ENCODE results near the gene TEX48.

The TEX48 gene

GRCh38 chr9:114693248-114693855 is 11.4 kb upstream of the TEX48 start:
- DNase-seq (ENCODE audit: low spot score), result no peak

GRCh38 chr9:114691956-114692295 is 9.9 kb upstream of the TEX48 start:
- no peak for DNase-seq (ENCODE audit: low spot score)

GRCh38 chr9:114691046-114691955 is 9.3 kb upstream of the TEX48 start:
- peak; percentile 84 for DNase-seq (ENCODE audit: low spot score)

- no peak for DNase-seq (ENCODE audit: low spot score)
These were observed 8.3 kb upstream of the TEX48 start for GRCh38 chr9:114690308-114690707.

GRCh38 chr9:114689813-114690212 is 7.8 kb upstream of the TEX48 start:
- DNase-seq (ENCODE audit: low spot score), result no peak

- DNase-seq (ENCODE audit: low spot score), result no peak
These were observed 7.1 kb upstream of the TEX48 start for GRCh38 chr9:114688909-114689610.

- no peak for DNase-seq (ENCODE audit: low spot score)
These were observed 6.4 kb upstream of the TEX48 start for GRCh38 chr9:114688379-114688778.

- DNase-seq (ENCODE audit: low spot score), result no peak
These were observed 5.0 kb upstream of the TEX48 start for GRCh38 chr9:114687034-114687433.

- no peak for DNase-seq (ENCODE audit: low spot score)
These were observed 4.0 kb upstream of the TEX48 start for GRCh38 chr9:114685951-114686350.

GRCh38 chr9:114684036-114684435 is 2.0 kb upstream of the TEX48 start:
- DNase-seq (ENCODE audit: low spot score), result no peak

- DNase-seq (ENCODE audit: low spot score), result no peak
These were observed 854 bp upstream of the TEX48 start for GRCh38 chr9:114682846-114683245.

- no peak for DNase-seq (ENCODE audit: low spot score)
These were observed 1.6 kb downstream of the TEX48 start for GRCh38 chr9:114680259-114681001.

- DNase-seq (ENCODE audit: low spot score), result no peak
These were observed 3.2 kb downstream of the TEX48 start for GRCh38 chr9:114678795-114679194.

- no peak for DNase-seq (ENCODE audit: low spot score)
These were observed 3.9 kb downstream of the TEX48 start for GRCh38 chr9:114678130-114678529.

GRCh38 chr9:114677418-114677817 is 4.6 kb downstream of the TEX48 start:
- peak; percentile 91 for DNase-seq (ENCODE audit: low spot score)

GRCh38 chr9:114676901-114677300 is 5.1 kb downstream of the TEX48 start:
- no peak for DNase-seq (ENCODE audit: low spot score)

GRCh38 chr9:114674798-114675540 is 7.0 kb downstream of the TEX48 start:
- DNase-seq (ENCODE audit: low spot score), result no peak

GRCh38 chr9:114674076-114674797 is 7.8 kb downstream of the TEX48 start:
- DNase-seq (ENCODE audit: low spot score), result no peak

GRCh38 chr9:114671605-114672004 is 10.4 kb downstream of the TEX48 start:
- DNase-seq (ENCODE audit: low spot score), result no peak

- DNase-seq (ENCODE audit: low spot score), result no peak
These were observed 12.0 kb downstream of the TEX48 start for GRCh38 chr9:114669961-114670360.

GRCh38 chr9:114668146-114668545 is 13.8 kb downstream of the TEX48 start:
- no peak for DNase-seq (ENCODE audit: low spot score)
